LNCaP clone FGC (cell line): ENCODE data around the gene CASP1.
"Not testable (repeated sequence)": the region's sequence is repeated elsewhere in the genome, so short reads cannot be mapped to it uniquely, and the experiment has no call there.

Experiments
- DNase-seq: peaks from one replicate; pipeline ENCODE4 v3.0.0-alpha.2; 2011; ENCODE audit warnings: low read depth
- H3K4me3 ChIP-seq: 2 replicates; pipeline ENCODE4 v1.5.1; 2011; ENCODE audit warnings: mild to moderate bottlenecking, low read depth, low read length, control low read depth
- CTCF ChIP-seq: IDR thresholded peaks from 2 replicates; pipeline ENCODE4 v1.5.1; 2012; ENCODE audit warnings: mild to moderate bottlenecking; ENCODE audit not compliant: control insufficient read depth, insufficient read depth; ENCODE audit errors: extremely low read depth

The CASP1 gene

GRCh38 chr11:105051559-105051958 lies 16.6 kb upstream of the CASP1 start:
- DNase-seq, result no peak
- H3K4me3 ChIP-seq, result no peak overlapping the region
- no peak for TF ChIP-seq CTCF

GRCh38 chr11:105049481-105049880 lies 14.5 kb upstream of the CASP1 start:
- TF ChIP-seq CTCF, result no peak
- H3K4me3 ChIP-seq, result no peak overlapping the region
- no peak for DNase-seq

- no peak for DNase-seq
- H3K4me3 ChIP-seq, result no peak overlapping the region
- no peak for TF ChIP-seq CTCF
Observed at GRCh38 chr11:105046898-105047579, 12.1 kb upstream of the CASP1 start.

GRCh38 chr11:105045676-105046296 lies 10.8 kb upstream of the CASP1 start:
- no peak for TF ChIP-seq CTCF
- DNase-seq, result no peak
- H3K4me3 ChIP-seq, result no peak overlapping the region

GRCh38 chr11:105044557-105045524 lies 9.9 kb upstream of the CASP1 start, which contains the start of gene CARD16:
TSS of gene CARD16 (minus strand) at chr11:105045335. CDS start at chr11:105045297, 38 bp downstream.
- not testable (repeated sequence) for H3K4me3 ChIP-seq, DNase-seq

- H3K4me3 ChIP-seq, result no peak overlapping the region
- DNase-seq, result no peak
- no peak for TF ChIP-seq CTCF
Observed at GRCh38 chr11:105042178-105042577, 7.2 kb upstream of the CASP1 start.

GRCh38 chr11:105040703-105041102 lies 5.8 kb upstream of the CASP1 start:
- DNase-seq, result no peak
- H3K4me3 ChIP-seq, result no peak overlapping the region
- TF ChIP-seq CTCF, result no peak

- not testable (repeated sequence) for H3K4me3 ChIP-seq, DNase-seq
Observed at GRCh38 chr11:105034388-105034787, 556 bp downstream of the CASP1 start.
